Measurements from ENCODE around the gene ZNF22. TPM values are rescaled to one million over a fixed set of nuclear protein-coding genes. Genes with fewer than 3 reads are reported as not detected.

The ZNF22 gene
- total RNA-seq, 1 donor from 2014 or later: 1.6 TPM

DNA sequence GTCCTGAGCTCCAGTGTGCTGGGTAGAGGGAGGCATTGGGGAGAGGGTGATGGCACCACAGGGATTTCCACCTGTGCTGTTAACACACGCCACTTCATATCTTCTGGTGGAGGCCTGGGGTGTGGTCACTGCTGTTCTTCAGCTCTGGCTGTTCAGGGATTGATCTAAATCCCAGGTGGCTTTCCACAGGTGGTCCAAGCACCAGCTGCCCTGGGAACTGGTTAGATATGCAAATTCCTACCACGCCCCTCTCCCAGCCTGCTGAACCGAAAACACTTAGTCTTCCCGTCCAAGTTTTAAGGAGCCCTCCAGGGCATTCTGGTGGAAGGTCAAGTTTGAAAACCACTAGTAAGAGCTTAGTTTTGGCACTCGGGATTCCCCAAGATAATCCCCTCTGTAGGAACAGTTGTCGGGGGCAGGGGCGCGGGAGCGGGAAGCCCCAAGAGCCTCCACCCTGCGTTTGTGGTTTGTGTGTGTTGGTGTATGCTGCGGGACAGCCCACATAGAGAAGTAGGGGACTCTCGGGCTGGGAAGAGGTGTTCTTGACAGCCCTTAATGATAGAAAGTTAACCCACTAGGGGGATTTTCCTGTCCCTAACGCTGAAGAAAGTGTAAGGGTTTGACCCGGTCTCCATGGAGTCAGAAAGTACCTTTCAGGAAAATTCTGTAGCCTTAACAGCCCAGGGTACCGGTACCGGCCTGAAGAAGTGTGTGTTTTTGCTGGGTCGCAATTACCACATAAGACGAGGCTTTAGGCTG is 27.2 kb upstream of the ZNF22 start:
- Histone ChIP-seq H3K27ac (peak overlapping the region; percentile 89 to 91), H3K36me3 (peaks cover 16 to 55% of the 10 kb centered on the region in 2 donors), H3K9me3 (no peaks in the 10 kb centered on the region), H3K27me3 (no peaks in the 10 kb centered on the region), H3K4me3 (no peak overlapping the region), H3K4me1 (peaks cover 4 to 20% of the 10 kb centered on the region in 2 donors)
- intact Hi-C loops (cut with DNase I): loop anchor here (5.0 to 10.0 kb wide), 3 partner anchors 669 to 1299 kb away; no protein-coding TSS in a partner anchor
- DNase-seq (ENCODE audit: low spot score in 2 of 2): no peak
- TF ChIP-seq, protein P1, sequence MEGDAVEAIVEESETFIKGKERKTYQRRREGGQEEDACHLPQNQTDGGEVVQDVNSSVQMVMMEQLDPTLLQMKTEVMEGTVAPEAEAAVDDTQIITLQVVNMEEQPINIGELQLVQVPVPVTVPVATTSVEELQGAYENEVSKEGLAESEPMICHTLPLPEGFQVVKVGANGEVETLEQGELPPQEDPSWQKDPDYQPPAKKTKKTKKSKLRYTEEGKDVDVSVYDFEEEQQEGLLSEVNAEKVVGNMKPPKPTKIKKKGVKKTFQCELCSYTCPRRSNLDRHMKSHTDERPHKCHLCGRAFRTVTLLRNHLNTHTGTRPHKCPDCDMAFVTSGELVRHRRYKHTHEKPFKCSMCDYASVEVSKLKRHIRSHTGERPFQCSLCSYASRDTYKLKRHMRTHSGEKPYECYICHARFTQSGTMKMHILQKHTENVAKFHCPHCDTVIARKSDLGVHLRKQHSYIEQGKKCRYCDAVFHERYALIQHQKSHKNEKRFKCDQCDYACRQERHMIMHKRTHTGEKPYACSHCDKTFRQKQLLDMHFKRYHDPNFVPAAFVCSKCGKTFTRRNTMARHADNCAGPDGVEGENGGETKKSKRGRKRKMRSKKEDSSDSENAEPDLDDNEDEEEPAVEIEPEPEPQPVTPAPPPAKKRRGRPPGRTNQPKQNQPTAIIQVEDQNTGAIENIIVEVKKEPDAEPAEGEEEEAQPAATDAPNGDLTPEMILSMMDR (IDR thresholded peaks at IDR 0.05): no peak

DNA sequence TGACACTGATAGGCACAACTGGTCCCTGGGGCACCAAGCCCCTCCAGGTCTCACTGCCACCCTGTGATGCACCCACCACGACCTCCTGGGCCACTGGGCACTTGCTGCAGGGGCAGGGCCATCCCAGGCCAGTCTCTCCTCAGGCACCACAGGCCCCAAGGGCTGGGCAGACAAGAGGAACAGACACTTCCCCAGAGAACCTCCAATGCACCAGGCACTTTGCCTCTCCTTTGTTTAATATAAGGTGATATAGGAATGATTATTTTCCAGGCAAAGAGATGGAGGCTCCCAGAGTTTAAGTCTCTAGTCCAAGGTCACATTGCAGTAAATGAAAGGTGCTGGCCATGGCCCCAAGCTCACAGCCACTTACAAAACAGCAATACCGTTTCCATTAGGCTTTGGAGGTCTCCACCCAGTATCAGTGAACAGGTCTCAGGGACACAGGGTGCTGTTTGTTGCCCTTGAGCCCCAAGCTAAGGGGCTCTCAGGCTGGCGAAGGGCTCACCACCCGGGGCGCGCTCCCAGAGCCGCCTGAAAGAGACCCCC is 26.6 kb upstream of the ZNF22 start:
- intact Hi-C loops (cut with DNase I): loop anchor here (5.0 to 10.0 kb wide), 3 partner anchors 669 to 1299 kb away; no protein-coding TSS in a partner anchor
- H3K27me3 ChIP-seq: no peaks in the 10 kb centered on the region
- peak overlapping the region; percentile 47 to 77 for H3K4me3 ChIP-seq
- peaks cover 16 to 55% of the 10 kb centered on the region in 2 donors for H3K36me3 ChIP-seq
- no peaks in the 10 kb centered on the region for H3K9me3 ChIP-seq
- H3K4me1 ChIP-seq: peaks cover 6 to 17% of the 10 kb centered on the region in 2 donors
- TF ChIP-seq, protein P1 (IDR thresholded peaks at IDR 0.05): no peak
- peak overlapping the region; percentile 89 to 91 for H3K27ac ChIP-seq
- DNase-seq (ENCODE audit: low spot score in 2 of 2): no peak

GRCh38 chr10:44974628-44975430 is 25.9 kb upstream of the ZNF22 start:
- H3K4me1 ChIP-seq: peaks cover 13 to 24% of the 10 kb centered on the region in 2 donors
- no peaks in the 10 kb centered on the region for H3K9me3 ChIP-seq
- TF ChIP-seq, protein P1 (IDR thresholded peaks at IDR 0.05): peak; percentile 94 to 97 (median 97)
- H3K4me3 ChIP-seq: peak overlapping the region; percentile 47 to 77
- H3K27ac ChIP-seq: peak overlapping the region; percentile 89 to 91
- H3K36me3 ChIP-seq: peaks cover 16 to 48% of the 10 kb centered on the region in 2 donors
- H3K27me3 ChIP-seq: no peaks in the 10 kb centered on the region
- intact Hi-C loops (cut with DNase I): loop anchor here (1.0 to 10.0 kb wide), 6 partner anchors 16 to 1300 kb away; partner anchors contain the start of gene RASSF4
- peak in 1 of 2 donors; percentile 88 for DNase-seq (ENCODE audit: low spot score in 2 of 2)

DNA sequence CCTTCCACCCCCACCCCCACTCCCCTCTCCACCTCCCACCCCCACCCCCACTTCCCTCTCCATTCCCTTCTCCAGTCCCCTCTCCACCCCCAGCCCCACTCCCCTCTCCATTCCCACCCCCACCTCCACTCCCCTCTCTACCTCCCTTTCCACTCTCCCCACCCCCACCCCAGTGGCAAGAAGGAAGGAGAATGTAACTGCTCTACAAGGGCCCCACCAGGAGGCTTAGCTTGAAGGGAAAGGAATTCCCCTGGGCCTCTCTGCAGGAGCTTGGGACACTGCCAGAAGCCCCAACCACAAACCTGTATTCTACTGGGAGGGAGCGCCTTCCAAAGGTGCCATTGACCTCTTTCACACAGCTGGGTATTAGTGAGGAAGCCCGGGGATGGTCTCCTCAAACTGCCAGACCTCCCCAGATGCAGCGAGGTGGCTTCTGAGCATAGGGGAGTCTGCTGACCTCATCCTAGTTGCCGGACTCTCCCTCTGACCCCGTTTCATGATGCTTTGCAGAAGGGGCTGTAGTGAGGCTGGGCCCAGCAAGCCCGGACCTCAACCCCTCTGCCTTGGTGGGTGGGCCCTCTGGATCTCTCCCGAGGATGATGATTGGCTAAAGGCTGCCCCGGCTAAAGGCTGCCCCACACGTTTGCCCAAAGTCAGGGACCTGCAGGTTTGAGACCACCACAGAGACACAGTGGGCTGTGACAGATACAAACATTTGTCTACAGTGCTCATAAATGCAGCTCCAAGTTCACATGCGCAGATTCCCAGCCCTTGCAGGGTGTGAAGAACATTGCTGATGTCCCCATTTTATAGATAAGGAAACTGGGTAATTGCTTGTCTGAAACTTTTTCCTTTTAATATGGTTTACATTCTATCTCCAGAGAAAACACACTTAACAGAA is 25.0 kb upstream of the ZNF22 start:
- H3K27me3 ChIP-seq: no peaks in the 10 kb centered on the region
- DNase-seq (ENCODE audit: low spot score in 2 of 2): no peak
- H3K27ac ChIP-seq: peak overlapping the region; percentile 89 to 91
- peaks cover 16 to 42% of the 10 kb centered on the region in 2 donors for H3K36me3 ChIP-seq
- intact Hi-C loops (cut with DNase I): loop anchor here (1.0 to 10.0 kb wide), 5 partner anchors 16 to 1301 kb away; partner anchors contain the start of gene RASSF4
- TF ChIP-seq, protein P1 (IDR thresholded peaks at IDR 0.05): no peak
- H3K4me3 ChIP-seq: peak overlapping the region; percentile 71 to 77
- peaks cover 22 to 32% of the 10 kb centered on the region in 2 donors for H3K4me1 ChIP-seq
- H3K9me3 ChIP-seq: no peaks in the 10 kb centered on the region
